HCT116 (cell line): ENCODE data around the gene GRIK4. TPM values are rescaled to one million over a fixed set of nuclear protein-coding genes. Genes with fewer than 3 reads are reported as not detected.

Source experiments
- ATAC-seq: fragments of 200-7000 bp; cut with Tn5 transposase; 2 replicates; pipeline ENCODE4 v1.9.1; 2020; ENCODE audit warnings: mild to moderate bottlenecking, moderate library complexity
- BruUV-seq: library from RNA; stranded (reverse); fragments of 400-500 nt; replicated peaks from 2 replicates; lab custom pipeline; 2021; lab: Mats Ljungman, UMichigan
- CTCF ChIA-PET: fragments of 300-600 bp; sonication (Branson Sonifier 250); formaldehyde crosslinking; loops from one replicate; lab custom pipeline; 2021; ENCODE audit warnings: antibody characterized with exemption; lab: Charles Lee
- POLR2A ChIA-PET: fragments of 300-600, 350-600 bp; sonication (Branson Sonifier 250); formaldehyde crosslinking; loops from one replicate; lab custom pipeline; 2021; ENCODE audit warnings: antibody characterized with exemption; lab: Charles Lee
- RAD21 ChIA-PET, 2 experiments: fragments of 300-600 bp; sonication (Branson Sonifier 250); formaldehyde crosslinking; loops; one replicate each; lab custom pipeline; 2023; ENCODE audit warnings: low total read pairs in 2 of 2; ENCODE audit not compliant: uncharacterized antibody in 2 of 2, unreplicated experiment in 2 of 2, low non-redundant PET in 1 of 2; lab: Charles Lee
- DNase-seq: peaks from one replicate; pipeline ENCODE4 v3.0.0-alpha.2; 2010; ENCODE audit warnings: low read depth, low spot score
- H2AFZ ChIP-seq: fragments of 200-600 bp; shearing (Covaris generic), sonication (generic); 2 replicates; pipeline ENCODE4 v1.6.1; 2017; ENCODE audit warnings: low read depth, mixed run types, mixed read lengths, antibody characterized with exemption, low read length; ENCODE audit not compliant: poor library complexity, severe bottlenecking
- H3K27ac ChIP-seq: 2 replicates; pipeline ENCODE4 v1.5.1; 2012; ENCODE audit warnings: low read depth, low read length
- H3K27me3 ChIP-seq: fragments of 200-600 bp; sonication (generic); 2 replicates; pipeline ENCODE4 v1.6.1; 2016; ENCODE audit warnings: mixed run types, low read length, mixed read lengths; ENCODE audit not compliant: insufficient read depth
- H3K36me3 ChIP-seq, 2 experiments: fragments of 200-500 bp in 1 of 2; fragments of 200-600 bp in 1 of 2; sonication (Bioruptor generic) in 1 of 2; sonication (generic) in 1 of 2; 2 replicates each; pipeline versions ENCODE4 v1.5.1 to v1.6.1; 2014 to 2016; ENCODE audit warnings: low read length in 2 of 2, inconsistent platforms in 1 of 2, mixed read lengths in 1 of 2, mixed run types in 1 of 2; ENCODE audit not compliant: insufficient read depth in 2 of 2, control insufficient read depth in 1 of 2
- H3K4me1 ChIP-seq, 2 experiments: fragments of 200-600 bp in 1 of 2; sonication (generic) in 1 of 2; 2 replicates each; pipeline versions ENCODE4 v1.5.1 to v1.6.1; 2012 to 2017; ENCODE audit warnings: low read length in 2 of 2, inconsistent platforms in 1 of 2, mild to moderate bottlenecking in 1 of 2, mixed read lengths in 1 of 2, mixed run types in 1 of 2, moderate library complexity in 1 of 2; ENCODE audit not compliant: insufficient read depth in 2 of 2, control insufficient read depth in 1 of 2
- H3K4me2 ChIP-seq: fragments of 200-600 bp; sonication (generic); 2 replicates; pipeline ENCODE4 v1.6.1; 2017; ENCODE audit warnings: mixed run types, low read length, mixed read lengths
- H3K4me3 ChIP-seq, 2 experiments: fragments of 200-600 bp in 1 of 2; sonication (generic) in 1 of 2; replicated peaks in 1 of 2; 2 replicates each; pipeline ENCODE4 v1.5.1; 2011 to 2016; ENCODE audit warnings: low read length in 2 of 2, control low read depth in 1 of 2, low read depth in 1 of 2, mild to moderate bottlenecking in 1 of 2, mixed read lengths in 1 of 2, mixed run types in 1 of 2
- H3K79me2 ChIP-seq: fragments of 200-600 bp; sonication (generic); 2 replicates; pipeline ENCODE4 v1.6.1; 2017; ENCODE audit warnings: mild to moderate bottlenecking, mixed run types, low read length, moderate library complexity, mixed read lengths; ENCODE audit not compliant: insufficient read depth
- H3K9ac ChIP-seq: fragments of 200-600 bp; sonication (generic); 2 replicates; pipeline ENCODE4 v1.6.1; 2016; ENCODE audit warnings: low read length, mixed read lengths
- H3K9me2 ChIP-seq: fragments of 200-600 bp; sonication (generic), shearing (Covaris generic); 2 replicates; pipeline ENCODE4 v1.6.1; 2017; ENCODE audit warnings: mixed run types, mild to moderate bottlenecking, moderate library complexity; ENCODE audit not compliant: insufficient read depth
- H3K9me3 ChIP-seq, 2 experiments: fragments of 200-500 bp in 1 of 2; fragments of 200-600 bp in 1 of 2; sonication (Bioruptor generic) in 1 of 2; sonication (generic) in 1 of 2; 2 replicates each; pipeline ENCODE4 v1.6.1; 2014 to 2017; ENCODE audit warnings: low read length in 2 of 2, mixed read lengths in 2 of 2, inconsistent platforms in 1 of 2, low read depth in 1 of 2, mild to moderate bottlenecking in 1 of 2, mixed run types in 1 of 2, moderate library complexity in 1 of 2; ENCODE audit not compliant: control insufficient read depth in 1 of 2, insufficient read depth in 1 of 2
- H4K20me1 ChIP-seq: fragments of 200-600 bp; sonication (generic), shearing (Covaris generic); 2 replicates; pipeline ENCODE4 v1.6.1; 2017; ENCODE audit warnings: mixed run types, mild to moderate bottlenecking, moderate library complexity; ENCODE audit not compliant: insufficient read depth
- SP1 ChIP-seq: IDR thresholded peaks from 2 replicates; pipeline ENCODE4 v1.6.1; 2012; ENCODE audit warnings: low read depth
- SRF ChIP-seq: IDR thresholded peaks from 2 replicates; pipeline ENCODE4 v1.6.1; 2012; ENCODE audit warnings: low read depth
- ZNF274 ChIP-seq: fragments of 200-500 bp; sonication (Bioruptor generic); IDR thresholded peaks from 2 replicates; pipeline ENCODE4 v1.6.1; 2014; ENCODE audit warnings: mild to moderate bottlenecking, low read depth, low read length, inconsistent platforms
- intact Hi-C: fragments of 100-400 bp; cut with micrococcal nuclease; formaldehyde crosslinking; loops from 2 replicates; pipeline ENCODE4 v1.10.0; 2022
- total RNA-seq: library from RNA; stranded (reverse); gene quantifications from one replicate; pipeline ENCODE4 v1.2.1, GENCODE V29; 2021; ENCODE audit not compliant: unreplicated experiment

GRIK4 gene
- total RNA-seq, 1 experiment from 2014 or later, result 0.52 TPM

- no peaks in the 10 kb centered on the region for H3K4me1 ChIP-seq
- H3K27me3 ChIP-seq, result 0 out of 2 replicates have a peak, but pooled peaks cover 3% of the 10 kb centered on the region
- H3K9me2 ChIP-seq, result no peaks in the 10 kb centered on the region
- intact Hi-C loops, result no loop called here
- no peak overlapping the region for H2AFZ ChIP-seq
- no peak overlapping the region for H3K9ac ChIP-seq
- H3K79me2 ChIP-seq, result no peaks in the 10 kb centered on the region
- POLR2A ChIA-PET, result no interaction called here
- no TSS peak for BruUV-seq
- H3K4me3 ChIP-seq, result no peak overlapping the region
- no peaks in the 10 kb centered on the region for H4K20me1 ChIP-seq
- TF ChIP-seq SRF, result no peak
- RAD21 ChIA-PET, result no interaction called here
- DNase-seq (no peak), ATAC-seq (no peak)
- no peak overlapping the region for H3K27ac ChIP-seq
- no peaks in the 10 kb centered on the region for H3K36me3 ChIP-seq
- H3K9me3 ChIP-seq, result no peaks in the 10 kb centered on the region
- no peak overlapping the region for H3K4me2 ChIP-seq
- CTCF ChIA-PET, result interaction anchor here (1.5 to 1.7 kb wide), 2 partner anchors 10 kb away, joined by 5 to 14 read pairs; no protein-coding TSS in a partner anchor
Observed at GRCh38 chr11:120695426-120695825, 183.9 kb downstream of the GRIK4 start.

GRCh38 chr11:120695939-120696338, 184.4 kb downstream of the GRIK4 start:
- no peak overlapping the region for H3K27ac ChIP-seq
- H3K27me3 ChIP-seq, result 0 out of 2 replicates have a peak, but pooled peaks cover 3% of the 10 kb centered on the region
- no peak overlapping the region for H3K4me3 ChIP-seq
- ChIA-PET RAD21 (interaction anchor here in 1 of 2 experiments (0.6 kb wide), 1 partner anchor 85 kb away, joined by 3 read pairs; no protein-coding TSS in a partner anchor), POLR2A (no interaction called here), CTCF (interaction anchor here (1.0 to 1.7 kb wide), 2 partner anchors 11 to 20 kb away, joined by 3 to 14 read pairs; no protein-coding TSS in a partner anchor)
- no peaks in the 10 kb centered on the region for H4K20me1 ChIP-seq
- no peaks in the 10 kb centered on the region for H3K4me1 ChIP-seq
- H3K9me3 ChIP-seq, result no peaks in the 10 kb centered on the region
- no peaks in the 10 kb centered on the region for H3K36me3 ChIP-seq
- TF ChIP-seq SP1, result no peak
- no peak for TF ChIP-seq ZNF274
- intact Hi-C loops, result no loop called here
- no peak overlapping the region for H3K4me2 ChIP-seq
- H3K79me2 ChIP-seq, result no peaks in the 10 kb centered on the region
- ATAC-seq (no peak), DNase-seq (no peak)
- H3K9me2 ChIP-seq, result no peaks in the 10 kb centered on the region
- H3K9ac ChIP-seq, result no peak overlapping the region
- no peak overlapping the region for H2AFZ ChIP-seq
- BruUV-seq, result no TSS peak
